Stimulated activated naive B cell treated with anti-CD40 and anti-IgM and Interleukin-4, amounts not matched to agents 10 μg/mL and 1 μg/mL and 100 μg/mL, for 72 hours (primary cell): ENCODE measurements around the gene THUMPD2.

Experiments used
- ATAC-seq, 2 donors: fragments of 150-1000 bp; cut with Tn5 transposase; replicated peaks; 2 replicates each; pipeline ENCODE4 v1.10.0; 2021; ENCODE audit warnings: moderate library complexity in 1 of 2
- DNase-seq: peaks from one replicate; pipeline ENCODE4 v3.0.0; 2021
- H3K27ac Mint-ChIP-seq: one replicate; pipeline ENCODE4 v1.8.0; 2022; ENCODE audit warnings: mild to moderate bottlenecking, mixed read lengths
- H3K27me3 Mint-ChIP-seq, 2 donors: one replicate each; pipeline ENCODE4 v1.8.0; 2022; ENCODE audit warnings: mixed read lengths in 2 of 2
- H3K36me3 Mint-ChIP-seq, 2 donors: one replicate each; pipeline ENCODE4 v1.8.0; 2022; ENCODE audit warnings: mixed read lengths in 2 of 2, mild to moderate bottlenecking in 1 of 2
- H3K4me1 Mint-ChIP-seq, 2 donors: one replicate each; pipeline ENCODE4 v1.8.0; 2022; ENCODE audit warnings: mixed read lengths in 2 of 2, mild to moderate bottlenecking in 1 of 2
- H3K4me3 Mint-ChIP-seq, 2 donors: one replicate each; pipeline ENCODE4 v1.8.0; 2022; ENCODE audit warnings: mild to moderate bottlenecking in 2 of 2, mixed read lengths in 2 of 2, moderate library complexity in 1 of 2
- H3K9me3 Mint-ChIP-seq, 2 donors: one replicate each; pipeline ENCODE4 v1.8.0; 2022; ENCODE audit warnings: mixed read lengths in 2 of 2, mild to moderate bottlenecking in 1 of 2

THUMPD2 gene

GRCh38 chr2:39697454-39697853 is 81.6 kb downstream of the THUMPD2 start:
- H3K4me3 Mint-ChIP-seq = no peak overlapping the region
- H3K27me3 Mint-ChIP-seq = peaks cover 0 to 6% of the 10 kb centered on the region in 2 donors
- peaks cover 11 to 16% of the 10 kb centered on the region in 2 donors for H3K9me3 Mint-ChIP-seq
- H3K36me3 Mint-ChIP-seq = peaks cover 4 to 9% of the 10 kb centered on the region in 2 donors
- H3K27ac Mint-ChIP-seq = no peak overlapping the region
- DNase-seq (no peak), ATAC-seq (no peak)
- H3K4me1 Mint-ChIP-seq = no peaks in the 10 kb centered on the region

- DNase-seq (no peak), ATAC-seq (no peak)
- Mint-ChIP-seq H3K36me3 (peaks cover 4 to 5% of the 10 kb centered on the region in 2 donors), H3K4me3 (no peak overlapping the region), H3K4me1 (no peaks in the 10 kb centered on the region), H3K9me3 (peaks cover 12% of the 10 kb centered on the region in 2 donors), H3K27me3 (peaks cover 4 to 6% of the 10 kb centered on the region in 2 donors), H3K27ac (no peak overlapping the region)
Observed at GRCh38 chr2:39696838-39697237, 82.2 kb downstream of the THUMPD2 start.

- Mint-ChIP-seq H3K27me3 (peaks cover 5 to 6% of the 10 kb centered on the region in 2 donors), H3K27ac (no peak overlapping the region), H3K4me1 (no peaks in the 10 kb centered on the region), H3K9me3 (peaks cover 6 to 8% of the 10 kb centered on the region in 2 donors), H3K36me3 (peaks cover 0 to under 1% of the 10 kb centered on the region in 2 donors), H3K4me3 (no peak overlapping the region)
- no peak for DNase-seq
- no peak for ATAC-seq
Observed at GRCh38 chr2:39696101-39696553, 82.9 kb downstream of the THUMPD2 start.

- no peaks in the 10 kb centered on the region for H3K4me1 Mint-ChIP-seq
- no peak overlapping the region for H3K4me3 Mint-ChIP-seq
- DNase-seq (no peak), ATAC-seq (no peak)
- peaks cover 0 to 5% of the 10 kb centered on the region in 2 donors for H3K27me3 Mint-ChIP-seq
- H3K9me3 Mint-ChIP-seq = peaks cover 4 to 7% of the 10 kb centered on the region in 2 donors
- H3K27ac Mint-ChIP-seq = no peak overlapping the region
- H3K36me3 Mint-ChIP-seq = peaks cover 4% of the 10 kb centered on the region in 2 donors
Observed at GRCh38 chr2:39693245-39693644, 85.8 kb downstream of the THUMPD2 start.

GRCh38 chr2:39689876-39690275 is 89.2 kb downstream of the THUMPD2 start:
- no peak overlapping the region for H3K4me3 Mint-ChIP-seq
- H3K36me3 Mint-ChIP-seq = peaks cover 4% of the 10 kb centered on the region in 2 donors
- no peak overlapping the region for H3K27ac Mint-ChIP-seq
- H3K9me3 Mint-ChIP-seq = peaks cover 4 to 7% of the 10 kb centered on the region in 2 donors
- H3K4me1 Mint-ChIP-seq = no peaks in the 10 kb centered on the region
- no peak for ATAC-seq
- peaks cover 5 to 8% of the 10 kb centered on the region in 2 donors for H3K27me3 Mint-ChIP-seq
- DNase-seq = no peak

- peaks cover 5 to 13% of the 10 kb centered on the region in 2 donors for H3K27me3 Mint-ChIP-seq
- peaks cover 4 to 7% of the 10 kb centered on the region in 2 donors for H3K9me3 Mint-ChIP-seq
- no peaks in the 10 kb centered on the region for H3K4me1 Mint-ChIP-seq
- no peak for ATAC-seq
- H3K27ac Mint-ChIP-seq = no peak overlapping the region
- H3K4me3 Mint-ChIP-seq = no peak overlapping the region
- H3K36me3 Mint-ChIP-seq = peaks cover 4% of the 10 kb centered on the region in 2 donors
- DNase-seq = no peak
Observed at GRCh38 chr2:39689272-39689841, 89.7 kb downstream of the THUMPD2 start.

- Mint-ChIP-seq H3K27ac (no peak overlapping the region), H3K36me3 (peaks cover 4% of the 10 kb centered on the region in 2 donors), H3K9me3 (peaks cover 4 to 7% of the 10 kb centered on the region in 2 donors), H3K4me1 (no peaks in the 10 kb centered on the region), H3K4me3 (no peak overlapping the region), H3K27me3 (peaks cover 5 to 13% of the 10 kb centered on the region in 2 donors)
- ATAC-seq = no peak
- DNase-seq = no peak
Observed at GRCh38 chr2:39688181-39688580, 90.9 kb downstream of the THUMPD2 start.

- H3K4me1 Mint-ChIP-seq = no peaks in the 10 kb centered on the region
- no peak overlapping the region for H3K4me3 Mint-ChIP-seq
- peaks cover 4 to 5% of the 10 kb centered on the region in 2 donors for H3K9me3 Mint-ChIP-seq
- no peak overlapping the region for H3K27ac Mint-ChIP-seq
- ATAC-seq (no peak), DNase-seq (no peak)
- H3K36me3 Mint-ChIP-seq = peaks cover 4% of the 10 kb centered on the region in 2 donors
- H3K27me3 Mint-ChIP-seq = peaks cover 0 to 13% of the 10 kb centered on the region in 2 donors
Observed at GRCh38 chr2:39686456-39686855, 92.6 kb downstream of the THUMPD2 start.
